ENCODE data around the gene KLHL29. TPM values are rescaled to one million over a fixed set of nuclear protein-coding genes. Genes with fewer than 3 reads are reported as not detected.

Gene KLHL29
- total and polyA plus RNA-seq, 10 of the 15 experiments (the other 5 are each of a cell fraction or from before 2014, with no cell fraction given) = 1.4 to 19.5 (median 6.1) TPM

DNA sequence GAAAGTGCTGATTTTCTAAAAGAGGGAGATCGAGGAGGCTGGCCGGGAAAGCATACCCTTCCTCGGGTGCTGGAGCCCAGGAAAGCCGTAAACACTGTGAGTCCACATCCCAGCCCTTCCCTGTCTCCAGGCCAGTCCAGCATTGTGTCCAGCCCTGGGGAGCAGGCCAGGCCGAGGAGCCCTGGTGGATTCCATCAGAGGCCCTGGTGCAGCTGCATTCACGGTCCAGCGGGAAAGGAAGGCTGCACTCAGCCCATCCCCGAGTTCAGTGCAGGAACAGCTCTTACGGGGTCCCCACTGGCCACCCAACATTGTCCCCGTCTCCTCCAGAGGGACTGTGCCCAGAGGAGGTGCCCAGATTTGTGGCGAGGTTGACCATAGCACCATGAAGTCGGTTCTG lies 218.6 kb downstream of the KLHL29 start (continued):
- TF ChIP-seq, protein P1, sequence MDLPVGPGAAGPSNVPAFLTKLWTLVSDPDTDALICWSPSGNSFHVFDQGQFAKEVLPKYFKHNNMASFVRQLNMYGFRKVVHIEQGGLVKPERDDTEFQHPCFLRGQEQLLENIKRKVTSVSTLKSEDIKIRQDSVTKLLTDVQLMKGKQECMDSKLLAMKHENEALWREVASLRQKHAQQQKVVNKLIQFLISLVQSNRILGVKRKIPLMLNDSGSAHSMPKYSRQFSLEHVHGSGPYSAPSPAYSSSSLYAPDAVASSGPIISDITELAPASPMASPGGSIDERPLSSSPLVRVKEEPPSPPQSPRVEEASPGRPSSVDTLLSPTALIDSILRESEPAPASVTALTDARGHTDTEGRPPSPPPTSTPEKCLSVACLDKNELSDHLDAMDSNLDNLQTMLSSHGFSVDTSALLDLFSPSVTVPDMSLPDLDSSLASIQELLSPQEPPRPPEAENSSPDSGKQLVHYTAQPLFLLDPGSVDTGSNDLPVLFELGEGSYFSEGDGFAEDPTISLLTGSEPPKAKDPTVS (IDR thresholded peaks at IDR 0.05; ENCODE audit: low read depth, low read length) = no peak
- TF ChIP-seq MEF2B (IDR thresholded peaks at IDR 0.05; ENCODE audit: partially characterized antibody, poor library complexity, severe bottlenecking) (no peak), FOXK2 (IDR thresholded peaks at IDR 0.05) (no peak), KAT2A (conservative IDR thresholded peaks at IDR 0.05; ENCODE audit: control insufficient read depth, low read depth, low read length) (no peak), SIX5 (IDR thresholded peaks at IDR 0.05; ENCODE audit: low read depth, low read length, severe bottlenecking) (no peak), TCF12 (IDR thresholded peaks at IDR 0.05; ENCODE audit: low read depth, low read length) (no peak)

DNA sequence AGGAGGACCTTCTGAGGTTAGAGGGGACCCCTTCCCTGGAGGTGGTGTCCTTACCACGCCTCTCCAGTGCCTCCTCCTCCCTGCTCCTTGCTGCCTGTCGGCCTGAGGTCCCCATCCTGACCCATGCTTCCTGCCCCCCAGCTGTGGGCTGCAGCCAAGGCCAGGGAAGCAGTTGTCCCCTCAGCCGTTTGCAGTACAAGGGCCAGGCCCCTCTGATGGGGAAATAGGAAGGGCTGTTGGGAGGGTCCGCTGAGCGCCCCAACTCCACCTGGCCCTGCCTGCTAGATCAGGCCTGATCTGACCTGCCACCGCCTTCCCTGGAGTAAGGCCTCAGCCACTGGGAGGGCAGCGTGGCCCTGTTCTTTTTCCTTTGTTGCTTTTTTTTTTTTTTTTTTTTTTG lies 219.8 kb downstream of the KLHL29 start:
- H3K9ac ChIP-seq (ENCODE audit: control insufficient read depth, insufficient read depth, low read length) = no peak overlapping the region
- CTCF ChIA-PET = no interaction called here
- POLR2A ChIA-PET = no interaction called here
- WGBS (ENCODE audit: insufficient coverage, insufficient replicate concordance, low lambda C conversion rate, missing lambda C conversion rate) = 59% methylated on average over 7 of the region's 7 CpGs
- no TSS peak for BruUV-seq (replicated peaks)
- H3K27me3 ChIP-seq (replicated peaks in 1 of 2; ENCODE audit: control insufficient read depth in 2 of 2, insufficient read depth in 2 of 2, low read length in 1 of 2) = no peaks in the 10 kb centered on the region
- no peak for FAIRE-seq
- no peak overlapping the region for H3K27ac ChIP-seq (ENCODE audit: control insufficient read depth, insufficient read depth)
- intact Hi-C loops (cut with micrococcal nuclease; ENCODE audit: unreplicated experiment) = no loop called here
- RAD21 ChIA-PET (ENCODE audit: unreplicated experiment) = no interaction called here
- no peaks in the 10 kb centered on the region for H4K20me1 ChIP-seq (ENCODE audit: control insufficient read depth, insufficient read depth)
- no peak for DNase-seq (ENCODE audit: low read depth, low spot score)
- in situ Hi-C loops (cut with MboI) = no loop called here
- H2AFZ ChIP-seq (ENCODE audit: control insufficient read depth, low read depth, low read length) = no peak overlapping the region
- H3K9me3 ChIP-seq (replicated peaks; ENCODE audit: control insufficient read depth, insufficient read depth, low read length) = peaks cover 4% of the 10 kb centered on the region; the same call in 1 of the 3 replicates
- no peak overlapping the region for H3K4me3 ChIP-seq
- H3K79me2 ChIP-seq (ENCODE audit: control insufficient read depth, insufficient read depth, low read length) = no peaks in the 10 kb centered on the region
- no peak for ATAC-seq
- no peaks in the 10 kb centered on the region; a peak in 2 of 4 replicates for H3K36me3 ChIP-seq (ENCODE audit: control insufficient read depth in 2 of 2, insufficient read depth in 2 of 2, low read length in 1 of 2)
- SMC1A ChIA-PET (ENCODE audit: uncharacterized antibody, unreplicated experiment) = interaction anchor here (0.6 kb wide), 1 partner anchor 390 kb away, joined by 3 read pairs; no protein-coding TSS in a partner anchor
- TF ChIP-seq FOS (IDR thresholded peaks at IDR 0.05; ENCODE audit: borderline replicate concordance, extremely low read depth, insufficient read length) = no peak
- TF ChIP-seq ZBED1 (IDR thresholded peaks at IDR 0.05; ENCODE audit: borderline replicate concordance) = no peak
- no peak for TF ChIP-seq YY1 (IDR thresholded peaks at IDR 0.05; ENCODE audit: low read depth, low read length)
- TF ChIP-seq, protein P2, sequence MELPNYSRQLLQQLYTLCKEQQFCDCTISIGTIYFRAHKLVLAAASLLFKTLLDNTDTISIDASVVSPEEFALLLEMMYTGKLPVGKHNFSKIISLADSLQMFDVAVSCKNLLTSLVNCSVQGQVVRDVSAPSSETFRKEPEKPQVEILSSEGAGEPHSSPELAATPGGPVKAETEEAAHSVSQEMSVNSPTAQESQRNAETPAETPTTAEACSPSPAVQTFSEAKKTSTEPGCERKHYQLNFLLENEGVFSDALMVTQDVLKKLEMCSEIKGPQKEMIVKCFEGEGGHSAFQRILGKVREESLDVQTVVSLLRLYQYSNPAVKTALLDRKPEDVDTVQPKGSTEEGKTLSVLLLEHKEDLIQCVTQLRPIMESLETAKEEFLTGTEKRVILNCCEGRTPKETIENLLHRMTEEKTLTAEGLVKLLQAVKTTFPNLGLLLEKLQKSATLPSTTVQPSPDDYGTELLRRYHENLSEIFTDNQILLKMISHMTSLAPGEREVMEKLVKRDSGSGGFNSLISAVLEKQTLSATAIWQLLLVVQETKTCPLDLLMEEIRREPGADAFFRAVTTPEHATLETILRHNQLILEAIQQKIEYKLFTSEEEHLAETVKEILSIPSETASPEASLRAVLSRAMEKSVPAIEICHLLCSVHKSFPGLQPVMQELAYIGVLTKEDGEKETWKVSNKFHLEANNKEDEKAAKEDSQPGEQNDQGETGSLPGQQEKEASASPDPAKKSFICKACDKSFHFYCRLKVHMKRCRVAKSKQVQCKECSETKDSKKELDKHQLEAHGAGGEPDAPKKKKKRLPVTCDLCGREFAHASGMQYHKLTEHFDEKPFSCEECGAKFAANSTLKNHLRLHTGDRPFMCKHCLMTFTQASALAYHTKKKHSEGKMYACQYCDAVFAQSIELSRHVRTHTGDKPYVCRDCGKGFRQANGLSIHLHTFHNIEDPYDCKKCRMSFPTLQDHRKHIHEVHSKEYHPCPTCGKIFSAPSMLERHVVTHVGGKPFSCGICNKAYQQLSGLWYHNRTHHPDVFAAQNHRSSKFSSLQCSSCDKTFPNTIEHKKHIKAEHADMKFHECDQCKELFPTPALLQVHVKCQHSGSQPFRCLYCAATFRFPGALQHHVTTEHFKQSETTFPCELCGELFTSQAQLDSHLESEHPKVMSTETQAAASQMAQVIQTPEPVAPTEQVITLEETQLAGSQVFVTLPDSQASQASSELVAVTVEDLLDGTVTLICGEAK (IDR thresholded peaks at IDR 0.05; ENCODE audit: borderline replicate concordance) = no peak
- TF ChIP-seq RUNX3 (IDR thresholded peaks at IDR 0.05; ENCODE audit: low read length) = no peak
- TF ChIP-seq MTA3 (IDR thresholded peaks at IDR 0.05; ENCODE audit: borderline replicate concordance, low read length) = no peak
- TF ChIP-seq, protein P3, sequence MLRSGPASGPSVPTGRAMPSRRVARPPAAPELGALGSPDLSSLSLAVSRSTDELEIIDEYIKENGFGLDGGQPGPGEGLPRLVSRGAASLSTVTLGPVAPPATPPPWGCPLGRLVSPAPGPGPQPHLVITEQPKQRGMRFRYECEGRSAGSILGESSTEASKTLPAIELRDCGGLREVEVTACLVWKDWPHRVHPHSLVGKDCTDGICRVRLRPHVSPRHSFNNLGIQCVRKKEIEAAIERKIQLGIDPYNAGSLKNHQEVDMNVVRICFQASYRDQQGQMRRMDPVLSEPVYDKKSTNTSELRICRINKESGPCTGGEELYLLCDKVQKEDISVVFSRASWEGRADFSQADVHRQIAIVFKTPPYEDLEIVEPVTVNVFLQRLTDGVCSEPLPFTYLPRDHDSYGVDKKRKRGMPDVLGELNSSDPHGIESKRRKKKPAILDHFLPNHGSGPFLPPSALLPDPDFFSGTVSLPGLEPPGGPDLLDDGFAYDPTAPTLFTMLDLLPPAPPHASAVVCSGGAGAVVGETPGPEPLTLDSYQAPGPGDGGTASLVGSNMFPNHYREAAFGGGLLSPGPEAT (IDR thresholded peaks at IDR 0.05; ENCODE audit: low read depth) = no peak
- no peak for TF ChIP-seq ZNF24 (IDR thresholded peaks at IDR 0.05)
- TF ChIP-seq NFYA (IDR thresholded peaks at IDR 0.05; ENCODE audit: borderline replicate concordance, low read depth, low read length) = no peak
- no peak for TF ChIP-seq BMI1 (IDR thresholded peaks at IDR 0.05; ENCODE audit: borderline replicate concordance)
- no peak for TF ChIP-seq CHD1 (IDR thresholded peaks at IDR 0.05; ENCODE audit: low read depth, low read length)
- no peaks in the 10 kb centered on the region for H3K4me1 ChIP-seq (ENCODE audit: control insufficient read depth, insufficient read depth, low read length)
- no peak overlapping the region for H3K4me2 ChIP-seq (ENCODE audit: control insufficient read depth, insufficient read depth)
